Loucy (cell line): Measurements from ENCODE around the gene PTPRN2.
"Not testable (repeated sequence)": the region's sequence is repeated elsewhere in the genome, so short reads cannot be mapped to it uniquely, and the experiment has no call there.

Source experiments
- H2AFZ ChIP-seq: fragments of 200-600 bp; sonication (generic); 2 replicates; pipeline ENCODE4 v1.6.0; 2016; ENCODE audit warnings: antibody characterized with exemption, mild to moderate bottlenecking, low read length, moderate library complexity
- H3F3A ChIP-seq: fragments of 200-600 bp; 2 replicates; pipeline ENCODE4 v1.6.0; 2016; ENCODE audit warnings: antibody characterized with exemption, low read depth, mild to moderate bottlenecking
- H3K27me3 ChIP-seq: fragments of 200-600 bp; sonication (generic); 2 replicates; pipeline ENCODE4 v1.6.1; 2014; ENCODE audit warnings: low read length, mild to moderate bottlenecking; ENCODE audit not compliant: insufficient read depth, poor library complexity, severe bottlenecking
- H3K36me3 ChIP-seq: fragments of 200-600 bp; sonication (generic); 2 replicates; pipeline ENCODE4 v1.6.1; 2016; ENCODE audit warnings: low read length; ENCODE audit not compliant: insufficient read depth
- H3K4me1 ChIP-seq: fragments of 200-600 bp; sonication (generic); 2 replicates; pipeline ENCODE4 v1.5.1; 2014; ENCODE audit warnings: low read length, mild to moderate bottlenecking; ENCODE audit not compliant: insufficient read depth, poor library complexity, severe bottlenecking
- H3K4me2 ChIP-seq: fragments of 200-600 bp; sonication (generic); 2 replicates; pipeline ENCODE4 v1.6.0; 2014; ENCODE audit warnings: antibody characterized with exemption, low read length, low read depth, mild to moderate bottlenecking; ENCODE audit not compliant: poor library complexity, severe bottlenecking
- H3K4me3 ChIP-seq: fragments of 200-600 bp; sonication (generic); 2 replicates; pipeline ENCODE4 v1.5.1; 2014; ENCODE audit warnings: low read length, mild to moderate bottlenecking, mixed read lengths; ENCODE audit not compliant: poor library complexity, severe bottlenecking
- H3K79me2 ChIP-seq: fragments of 200-600 bp; sonication (generic); 2 replicates; pipeline ENCODE4 v1.6.1; 2014; ENCODE audit warnings: low read length; ENCODE audit not compliant: insufficient read depth
- H3K9ac ChIP-seq: fragments of 200-600 bp; sonication (generic); 2 replicates; pipeline ENCODE4 v1.6.0; 2014; ENCODE audit warnings: mild to moderate bottlenecking, low read depth, low read length, moderate library complexity; ENCODE audit not compliant: poor library complexity, severe bottlenecking
- H3K9me2 ChIP-seq: fragments of 200-600 bp; sonication (generic); replicated peaks from 2 replicates; pipeline ENCODE4 v1.6.1; 2016; ENCODE audit warnings: low read depth, low read length, mixed read lengths
- H3K9me3 ChIP-seq: fragments of 200-600 bp; sonication (generic); 2 replicates; pipeline ENCODE4 v1.6.1; 2014; ENCODE audit warnings: mild to moderate bottlenecking, antibody characterized with exemption, low read length, low read depth; ENCODE audit not compliant: insufficient read depth
- H4K20me1 ChIP-seq: fragments of 200-600 bp; sonication (generic); 2 replicates; pipeline ENCODE4 v1.6.0; 2014; ENCODE audit warnings: antibody characterized with exemption, low read length, mild to moderate bottlenecking; ENCODE audit not compliant: insufficient read depth, poor library complexity, severe bottlenecking
- EZH2phosphoT487 ChIP-seq: fragments of 200-600 bp; IDR thresholded peaks from 2 replicates; pipeline ENCODE4 v1.6.1; 2018; ENCODE audit warnings: antibody characterized with exemption, mild to moderate bottlenecking, moderate library complexity, borderline replicate concordance
- TF ChIP-seq, protein P1 (sequence below): fragments of 200-600 bp; sonication (generic); conservative IDR thresholded peaks from 2 replicates; pipeline ENCODE4 v1.5.1; 2014; ENCODE audit warnings: mild to moderate bottlenecking, antibody characterized with exemption, low read length

The PTPRN2 gene

DNA sequence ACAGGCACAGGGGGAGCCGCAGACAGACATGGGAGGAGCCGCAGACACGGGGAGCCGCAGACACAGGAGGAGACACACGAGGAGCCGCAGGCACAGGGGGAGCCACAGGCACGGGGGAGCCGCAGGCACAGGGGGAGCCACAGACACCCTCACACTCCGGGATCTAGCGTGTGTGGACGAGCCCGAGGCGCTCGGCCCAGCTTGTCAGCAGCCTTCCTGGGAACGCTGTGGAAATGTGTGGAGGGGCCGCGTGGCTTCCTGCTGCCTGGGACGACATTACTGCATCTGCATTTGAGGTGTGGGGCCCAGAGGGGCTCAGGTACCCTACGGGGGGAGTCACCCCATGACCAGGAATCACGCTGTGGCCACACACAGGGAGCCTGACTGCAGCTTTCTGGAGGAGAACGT lies 313.2 kb downstream of the PTPRN2 start:
- no peaks in the 10 kb centered on the region for H3K9me2 ChIP-seq
- H3K79me2 ChIP-seq = no peaks in the 10 kb centered on the region
- TF ChIP-seq, protein P1, sequence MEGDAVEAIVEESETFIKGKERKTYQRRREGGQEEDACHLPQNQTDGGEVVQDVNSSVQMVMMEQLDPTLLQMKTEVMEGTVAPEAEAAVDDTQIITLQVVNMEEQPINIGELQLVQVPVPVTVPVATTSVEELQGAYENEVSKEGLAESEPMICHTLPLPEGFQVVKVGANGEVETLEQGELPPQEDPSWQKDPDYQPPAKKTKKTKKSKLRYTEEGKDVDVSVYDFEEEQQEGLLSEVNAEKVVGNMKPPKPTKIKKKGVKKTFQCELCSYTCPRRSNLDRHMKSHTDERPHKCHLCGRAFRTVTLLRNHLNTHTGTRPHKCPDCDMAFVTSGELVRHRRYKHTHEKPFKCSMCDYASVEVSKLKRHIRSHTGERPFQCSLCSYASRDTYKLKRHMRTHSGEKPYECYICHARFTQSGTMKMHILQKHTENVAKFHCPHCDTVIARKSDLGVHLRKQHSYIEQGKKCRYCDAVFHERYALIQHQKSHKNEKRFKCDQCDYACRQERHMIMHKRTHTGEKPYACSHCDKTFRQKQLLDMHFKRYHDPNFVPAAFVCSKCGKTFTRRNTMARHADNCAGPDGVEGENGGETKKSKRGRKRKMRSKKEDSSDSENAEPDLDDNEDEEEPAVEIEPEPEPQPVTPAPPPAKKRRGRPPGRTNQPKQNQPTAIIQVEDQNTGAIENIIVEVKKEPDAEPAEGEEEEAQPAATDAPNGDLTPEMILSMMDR = no peak
- no peak for TF ChIP-seq EZH2phosphoT487
- no peak overlapping the region for H3K9ac ChIP-seq
- H3K9me3 ChIP-seq = peaks cover 11% of the 10 kb centered on the region; the same call in 1 of the 2 replicates
- H3K36me3 ChIP-seq = no peaks in the 10 kb centered on the region
- no peak overlapping the region for H3K4me2 ChIP-seq
- no peaks in the 10 kb centered on the region for H3K27me3 ChIP-seq
- no peak overlapping the region for H3K4me3 ChIP-seq
- no peak overlapping the region for H2AFZ ChIP-seq
- H4K20me1 ChIP-seq = no peaks in the 10 kb centered on the region
- H3K4me1 ChIP-seq = no peaks in the 10 kb centered on the region
- no peaks in the 10 kb centered on the region for H3F3A ChIP-seq

DNA sequence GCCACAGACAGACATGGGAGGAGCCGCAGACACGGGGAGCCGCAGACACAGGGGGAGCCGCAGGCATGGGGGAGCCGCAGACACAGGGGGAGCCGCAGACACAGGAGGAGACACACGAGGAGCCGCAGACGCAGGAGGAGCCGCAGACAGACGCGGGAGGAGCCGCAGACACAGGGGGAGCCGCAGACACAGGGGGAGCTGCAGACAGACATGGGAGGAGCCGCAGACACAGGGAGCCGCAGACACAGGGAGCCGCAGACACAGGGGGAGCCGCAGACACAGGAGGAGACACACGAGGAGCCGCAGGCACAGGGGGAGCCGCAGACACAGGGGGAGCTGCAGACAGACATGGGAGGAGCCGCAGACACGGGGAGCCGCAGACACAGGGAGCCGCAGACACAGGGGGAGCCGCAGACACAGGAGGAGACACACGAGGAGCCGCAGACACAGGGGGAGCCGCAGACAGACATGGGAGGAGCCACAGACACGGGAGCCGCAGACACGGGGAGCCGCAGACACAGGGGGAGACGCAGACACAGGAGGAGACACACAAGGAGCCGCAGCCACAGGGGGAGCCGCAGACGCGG lies 313.8 kb downstream of the PTPRN2 start:
- H3K9me2 ChIP-seq, H4K20me1 ChIP-seq, H3K27me3 ChIP-seq, H3K4me3 ChIP-seq, H3K36me3 ChIP-seq, H3K79me2 ChIP-seq, H3K9ac ChIP-seq, H2AFZ ChIP-seq, H3F3A ChIP-seq, H3K4me1 ChIP-seq, H3K4me2 ChIP-seq: not testable (repeated sequence)
- H3K9me3 ChIP-seq = peaks cover 10% of the 10 kb centered on the region; the same call in 1 of the 2 replicates

DNA sequence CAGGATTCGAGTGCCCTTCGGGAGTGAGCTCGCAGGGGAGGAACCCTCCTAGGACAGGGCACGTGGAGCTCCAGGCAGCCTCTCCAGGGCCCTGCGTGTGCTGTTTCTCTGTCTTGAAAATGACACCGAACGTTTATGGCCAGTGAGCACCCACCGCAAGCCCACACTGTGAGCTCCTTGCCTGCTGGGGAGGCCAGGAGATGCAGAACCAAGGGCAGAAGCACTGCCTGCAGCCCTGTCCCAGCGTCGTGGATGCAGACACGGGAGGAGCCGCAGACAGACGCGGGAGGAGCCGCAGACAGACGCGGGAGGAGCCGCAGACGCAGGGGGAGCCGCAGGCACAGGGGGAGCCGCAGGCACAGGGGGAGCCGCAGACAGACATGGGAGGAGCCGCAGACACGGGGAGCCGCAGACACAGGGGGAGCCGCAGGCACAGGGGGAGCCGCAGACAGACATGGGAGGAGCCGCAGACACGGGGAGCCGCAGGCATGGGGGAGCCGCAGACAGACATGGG lies 314.4 kb downstream of the PTPRN2 start:
- no peaks in the 10 kb centered on the region for H3K27me3 ChIP-seq
- no peak overlapping the region for H2AFZ ChIP-seq
- no peaks in the 10 kb centered on the region for H3K36me3 ChIP-seq
- no peak overlapping the region for H3K4me2 ChIP-seq
- TF ChIP-seq, protein P1 = no peak
- no peak for TF ChIP-seq EZH2phosphoT487
- no peaks in the 10 kb centered on the region for H3F3A ChIP-seq
- no peak overlapping the region for H3K9ac ChIP-seq
- no peaks in the 10 kb centered on the region for H3K4me1 ChIP-seq
- H3K9me2 ChIP-seq = no peaks in the 10 kb centered on the region
- H3K9me3 ChIP-seq = peaks cover 6% of the 10 kb centered on the region; the same call in 1 of the 2 replicates
- H3K4me3 ChIP-seq = no peak overlapping the region
- H3K79me2 ChIP-seq = no peaks in the 10 kb centered on the region
- no peaks in the 10 kb centered on the region for H4K20me1 ChIP-seq

DNA sequence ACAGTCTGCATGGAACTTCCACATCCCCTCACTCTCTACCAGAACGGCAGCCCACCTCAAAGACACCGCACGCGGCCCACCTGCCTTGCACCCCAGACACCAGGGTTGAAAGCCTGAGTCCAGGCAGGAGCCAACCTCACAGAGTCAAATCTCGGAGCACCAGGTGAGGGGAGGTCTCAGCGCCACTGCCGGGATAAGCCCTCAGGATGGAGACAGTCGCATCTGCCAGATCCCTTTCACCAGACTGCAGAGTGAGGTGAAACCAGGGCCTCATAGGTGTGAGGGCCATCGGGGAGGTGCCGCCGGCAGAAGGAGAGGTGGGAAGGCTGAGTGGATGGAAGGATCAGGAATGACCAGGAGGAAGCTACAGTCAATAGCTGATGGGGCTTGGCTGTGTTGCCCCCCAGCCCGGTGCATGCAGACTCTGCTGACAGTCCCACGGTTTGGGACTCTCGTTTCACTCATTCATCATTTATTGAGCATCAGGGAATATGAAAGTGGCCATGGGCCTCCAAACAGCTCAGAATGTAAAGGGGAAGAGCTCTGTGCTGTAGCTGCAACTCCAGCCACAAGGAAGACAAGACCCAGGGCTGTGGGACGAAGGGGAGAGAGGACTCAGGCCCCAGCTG lies 315.0 kb downstream of the PTPRN2 start:
- no peak overlapping the region for H3K4me3 ChIP-seq

More for the DNA sequence above, 315.0 kb downstream of the PTPRN2 start:
- no peaks in the 10 kb centered on the region for H3K36me3 ChIP-seq
- H3K4me2 ChIP-seq = no peak overlapping the region
- no peaks in the 10 kb centered on the region for H3K4me1 ChIP-seq
- no peaks in the 10 kb centered on the region for H4K20me1 ChIP-seq
- no peaks in the 10 kb centered on the region for H3K79me2 ChIP-seq
- H3K9me3 ChIP-seq = peaks cover 6% of the 10 kb centered on the region; the same call in 1 of the 2 replicates
- H3K9me2 ChIP-seq = no peaks in the 10 kb centered on the region
- no peaks in the 10 kb centered on the region for H3K27me3 ChIP-seq
- no peak overlapping the region for H3K9ac ChIP-seq
- H2AFZ ChIP-seq = no peak overlapping the region
- TF ChIP-seq, protein P1 = no peak
- no peaks in the 10 kb centered on the region for H3F3A ChIP-seq
